CD4-positive, alpha-beta T cell treated with Interleukin-17A for 1 hour (primary cell): Measurements from ENCODE around the gene BNIP5.

Experiments used
- DNase-seq: peaks from one replicate; pipeline ENCODE4 v3.0.0-alpha.2; 2020

BNIP5 gene

DNA sequence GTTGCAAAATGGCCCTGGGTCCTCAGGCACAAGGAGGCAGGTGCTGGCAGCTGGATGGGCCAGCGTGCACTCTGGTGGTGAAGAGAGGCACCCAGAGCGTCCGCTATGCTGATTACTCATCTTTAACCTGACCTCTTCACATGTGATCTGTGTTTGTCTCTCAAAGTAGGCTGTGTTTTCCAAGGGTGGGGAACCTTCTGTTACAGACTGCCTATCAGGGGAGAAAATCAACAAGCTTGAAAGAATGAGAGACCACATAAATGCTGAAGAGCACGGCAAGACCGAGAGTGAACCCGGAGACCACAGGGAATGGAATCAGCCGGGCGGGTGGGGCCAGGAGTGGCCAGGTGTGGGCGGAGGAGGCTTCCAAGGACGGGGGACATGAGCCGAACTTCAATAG, 16.2 kb downstream of the BNIP5 start:
- no peak for DNase-seq

DNA sequence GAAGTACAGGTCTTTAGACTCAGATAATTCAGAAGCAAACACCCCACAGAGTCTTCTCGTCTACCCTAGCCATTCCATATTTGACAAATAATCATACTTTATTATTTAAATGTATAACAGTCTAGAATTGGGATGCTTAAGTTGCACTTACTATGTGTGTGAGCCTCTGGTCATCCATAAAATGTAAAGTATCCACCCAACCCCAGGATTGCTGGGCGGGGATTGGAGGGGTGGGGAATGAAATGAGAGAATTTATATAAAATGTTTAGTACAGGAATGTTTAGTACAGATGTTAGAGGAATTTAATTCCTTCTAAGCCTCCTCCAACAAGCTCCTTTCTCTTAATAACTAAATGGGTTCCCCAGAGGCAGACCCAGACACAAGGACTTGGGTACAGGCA, 16.9 kb downstream of the BNIP5 start:
- no peak for DNase-seq

DNA sequence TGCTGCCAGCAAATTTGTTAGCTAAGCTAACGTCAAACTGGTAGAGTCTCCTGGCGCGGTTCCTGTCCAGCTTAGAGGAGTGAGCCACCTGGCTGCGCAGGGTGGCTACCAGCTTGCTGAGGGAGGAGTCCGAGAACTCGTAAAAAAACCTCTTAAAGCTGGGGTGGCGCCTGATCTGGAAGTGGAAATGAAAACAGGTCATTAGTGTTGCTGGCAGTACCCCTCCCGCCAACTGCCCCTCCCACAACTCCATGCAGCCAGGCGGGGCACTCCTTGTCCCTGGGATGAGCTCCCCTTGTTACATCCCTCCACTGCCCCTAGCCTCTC, 17.3 kb downstream of the BNIP5 start:
- no peak for DNase-seq

DNA sequence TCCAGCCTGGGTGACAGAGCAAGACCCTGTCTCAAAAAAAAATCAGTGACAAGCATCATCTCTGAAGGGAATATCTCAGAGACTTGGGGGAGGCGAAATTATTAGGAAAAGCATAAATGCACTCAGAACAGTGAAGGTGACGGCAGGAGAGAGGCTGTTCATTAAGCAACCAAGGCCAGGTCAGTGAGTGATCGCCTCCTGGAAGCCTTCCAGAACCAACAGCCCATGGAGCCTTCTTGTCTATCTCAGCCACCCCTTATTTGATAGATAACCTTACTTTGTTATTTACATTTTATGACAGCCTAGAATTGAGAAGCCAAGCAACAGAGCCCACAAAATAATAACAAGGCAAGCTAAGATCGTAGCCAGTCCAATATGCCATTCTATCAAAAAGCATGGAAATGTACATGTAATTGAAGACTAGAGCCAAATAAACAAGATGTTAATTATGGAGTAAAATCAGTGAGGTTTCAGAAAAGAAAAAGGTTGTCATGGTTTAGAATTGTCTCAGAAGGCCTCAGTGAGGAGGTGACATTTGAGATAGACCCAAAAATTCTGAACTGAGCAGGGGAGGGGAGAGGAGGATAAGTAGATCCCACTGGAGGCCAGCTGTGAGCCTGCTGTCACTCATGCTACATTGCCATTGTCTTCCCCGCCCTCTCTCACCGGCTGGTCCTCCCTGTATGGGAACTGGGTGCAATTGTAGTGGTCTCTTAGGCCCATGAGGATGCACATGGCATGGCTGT, 17.8 kb downstream of the BNIP5 start:
- DNase-seq = no peak

DNA sequence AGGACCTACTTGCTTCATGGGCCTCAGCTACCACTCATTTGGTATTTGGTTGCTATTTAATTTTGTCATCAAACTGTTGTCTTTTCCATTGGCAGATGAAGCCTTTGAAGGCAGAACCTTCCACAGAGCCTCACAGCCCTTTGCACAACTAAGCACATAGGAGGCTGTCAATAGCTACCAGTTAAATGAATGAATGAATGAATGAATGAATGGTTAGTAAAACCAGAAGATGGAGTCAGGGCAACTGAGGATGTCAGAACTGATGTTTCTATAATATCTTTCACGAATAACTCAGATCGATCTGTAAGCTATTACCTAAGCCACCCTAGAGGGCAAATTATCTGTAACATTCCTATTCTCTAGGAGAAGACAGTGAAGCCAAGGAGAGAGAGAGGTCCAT, 19.1 kb downstream of the BNIP5 start:
- DNase-seq = no peak

DNA sequence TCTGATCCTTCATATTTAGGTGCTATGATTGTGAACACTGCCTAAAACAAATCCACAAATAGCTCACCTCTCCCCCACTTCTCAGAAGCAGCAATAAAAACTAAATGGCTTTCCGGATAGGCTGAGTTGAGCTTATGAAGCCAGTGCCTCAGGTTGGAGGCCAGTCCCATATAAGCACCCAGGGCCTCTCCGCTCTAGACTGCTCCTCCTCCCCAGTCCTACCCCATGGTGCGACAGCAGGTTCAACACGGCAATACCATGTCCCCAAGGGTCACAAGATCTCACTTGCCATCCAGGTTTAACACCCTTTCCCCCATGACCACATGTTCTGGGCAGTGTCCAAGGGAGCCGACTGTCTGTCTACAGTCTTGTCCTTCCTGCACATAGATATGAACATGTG, 20.8 kb downstream of the BNIP5 start:
- DNase-seq = no peak

DNA sequence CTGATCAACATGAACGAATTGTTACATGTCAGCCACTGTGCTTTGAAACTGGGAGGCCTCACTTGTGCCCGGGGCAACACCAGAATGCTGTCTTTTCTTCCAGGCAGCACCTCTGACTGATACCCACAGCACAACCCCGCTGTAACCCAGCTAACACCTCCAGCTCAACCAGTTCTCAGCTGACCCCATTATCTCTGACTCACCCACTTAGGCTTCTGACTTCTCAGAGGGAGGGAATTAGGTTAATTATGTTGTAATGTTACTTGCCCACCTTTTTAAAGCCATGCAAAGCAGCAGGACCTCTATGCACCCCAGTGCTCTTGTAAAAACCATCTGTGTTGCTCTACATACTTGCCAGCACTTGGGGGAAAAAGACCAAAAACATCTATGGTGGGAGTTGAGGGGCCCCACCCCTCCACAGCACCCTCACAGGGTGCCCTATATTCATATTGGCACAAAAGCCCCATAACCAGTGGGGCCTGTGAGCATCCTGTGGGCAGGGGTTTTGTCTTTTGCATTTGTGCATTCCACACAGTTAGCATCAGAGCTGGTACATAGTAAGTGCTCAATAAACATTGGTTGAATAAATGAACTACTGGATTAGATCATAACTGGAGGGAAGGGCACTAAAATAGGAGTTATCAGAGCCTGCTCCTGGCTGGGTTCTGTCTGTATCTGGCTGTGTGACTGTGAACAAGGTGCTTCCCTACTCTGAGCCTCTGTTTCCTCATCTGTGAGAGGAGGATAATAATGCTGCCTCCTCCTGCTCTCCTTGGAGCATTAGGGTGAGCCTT, 22.3 kb downstream of the BNIP5 start:
- DNase-seq = no peak

DNA sequence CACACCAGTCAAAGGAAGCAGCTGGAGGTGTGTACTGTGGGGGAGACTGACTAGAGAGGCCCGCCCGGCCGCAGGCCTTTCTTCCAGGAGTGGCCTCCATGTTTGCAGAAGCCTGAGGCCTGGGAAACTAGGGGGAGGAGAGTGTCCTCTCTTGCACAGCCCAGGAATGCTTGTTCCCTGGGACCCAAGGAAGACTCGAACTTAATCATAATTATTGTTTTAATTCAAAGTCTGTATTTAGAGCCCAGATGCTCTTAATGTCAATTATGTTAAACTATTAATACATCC, 23.1 kb downstream of the BNIP5 start:
- no peak for DNase-seq

DNA sequence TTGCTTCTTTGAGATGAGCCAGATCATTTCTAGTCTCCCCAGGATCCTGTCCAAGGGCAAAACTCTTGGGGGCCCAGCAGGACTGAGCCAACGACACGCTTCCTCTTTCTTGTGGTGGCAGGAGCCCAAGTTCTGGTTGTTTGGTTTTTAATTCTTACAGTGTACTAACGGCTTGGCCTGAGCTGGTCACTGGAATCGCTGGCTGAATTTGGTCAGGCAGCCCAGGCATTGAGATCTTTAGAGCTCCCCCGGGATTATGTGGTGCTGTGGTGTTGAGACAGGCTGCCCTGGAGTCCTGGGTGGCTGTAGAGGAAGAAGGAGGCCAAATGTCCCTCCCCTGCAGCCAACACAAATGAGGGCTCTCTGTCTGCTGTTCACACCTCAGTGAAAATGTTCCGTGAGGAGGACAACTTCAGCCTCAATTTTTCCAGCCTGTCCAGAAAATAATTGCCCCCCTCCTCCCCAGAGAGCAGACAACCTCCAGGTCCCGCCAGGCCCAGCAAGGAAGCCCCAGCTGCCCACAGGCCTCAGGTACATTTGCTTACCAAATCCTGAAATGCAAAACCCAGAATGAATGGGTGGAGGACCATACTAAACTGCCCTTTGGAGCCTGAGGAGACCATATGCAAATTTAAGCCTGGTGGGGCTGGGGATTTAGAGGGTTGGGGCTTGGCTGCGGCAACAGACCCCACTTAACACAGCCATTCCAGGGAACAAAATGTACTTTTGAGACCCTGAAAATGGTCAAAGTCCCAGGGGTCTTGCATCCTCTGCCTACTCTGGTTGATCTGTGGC, 23.6 kb downstream of the BNIP5 start:
- DNase-seq = no peak

DNA sequence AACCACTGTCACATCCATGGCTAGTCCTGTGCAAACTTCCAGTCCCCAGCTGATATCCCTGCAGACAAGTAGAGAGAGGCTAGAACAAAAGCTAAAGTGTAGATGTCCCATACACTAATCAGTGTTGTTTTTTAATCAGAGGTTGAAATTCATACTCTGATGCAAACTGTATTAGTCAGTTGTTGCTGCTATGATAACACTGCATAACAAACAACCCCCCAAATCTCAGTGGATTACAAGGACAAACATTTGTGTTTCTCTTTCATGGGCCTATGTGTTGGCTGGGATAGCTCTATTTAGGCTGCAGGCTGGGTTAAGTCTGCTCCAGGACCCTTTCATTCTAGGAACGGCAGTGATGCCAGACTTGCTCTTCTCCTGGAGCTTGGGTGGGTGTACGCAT, 26.8 kb downstream of the BNIP5 start:
- DNase-seq = no peak

DNA sequence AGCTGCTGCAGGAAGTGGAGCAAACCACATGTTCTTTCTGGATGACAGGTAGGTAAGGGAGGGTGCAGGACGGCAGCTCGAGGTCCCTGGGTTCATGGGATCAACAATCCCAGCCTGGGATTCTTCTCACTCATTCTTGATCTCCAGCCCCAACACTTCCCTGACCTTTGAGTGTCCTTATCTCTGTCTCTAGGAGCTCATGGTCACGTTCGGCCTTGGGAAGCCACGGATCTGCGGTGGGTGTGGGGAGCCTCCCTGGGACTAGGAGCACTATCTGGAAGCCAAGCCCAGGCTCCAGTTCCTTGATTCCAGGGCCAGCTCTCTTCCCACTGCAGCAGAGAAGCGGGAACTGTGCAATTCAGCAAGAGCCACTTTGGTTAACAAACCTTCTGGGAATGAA, 27.5 kb downstream of the BNIP5 start:
- no peak for DNase-seq

DNA sequence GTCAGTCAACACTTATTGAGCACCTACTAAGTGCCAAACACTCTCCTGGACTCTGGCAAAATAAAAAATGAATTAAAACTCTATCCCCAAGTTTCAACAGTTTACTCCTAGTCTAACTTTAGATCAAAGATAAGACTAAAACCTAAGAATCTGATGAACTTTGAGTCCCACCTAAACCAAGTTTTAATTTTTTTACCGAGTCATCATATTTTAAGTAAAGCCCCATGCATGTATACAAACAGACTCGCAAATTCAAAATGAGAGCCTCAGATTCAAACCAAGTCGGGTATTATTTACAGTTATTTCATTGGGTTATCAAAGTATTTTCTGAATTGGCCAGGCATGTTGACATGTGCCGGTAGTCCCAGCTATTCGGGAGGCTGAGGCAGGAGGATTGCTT, 28.2 kb downstream of the BNIP5 start:
- DNase-seq = no peak

DNA sequence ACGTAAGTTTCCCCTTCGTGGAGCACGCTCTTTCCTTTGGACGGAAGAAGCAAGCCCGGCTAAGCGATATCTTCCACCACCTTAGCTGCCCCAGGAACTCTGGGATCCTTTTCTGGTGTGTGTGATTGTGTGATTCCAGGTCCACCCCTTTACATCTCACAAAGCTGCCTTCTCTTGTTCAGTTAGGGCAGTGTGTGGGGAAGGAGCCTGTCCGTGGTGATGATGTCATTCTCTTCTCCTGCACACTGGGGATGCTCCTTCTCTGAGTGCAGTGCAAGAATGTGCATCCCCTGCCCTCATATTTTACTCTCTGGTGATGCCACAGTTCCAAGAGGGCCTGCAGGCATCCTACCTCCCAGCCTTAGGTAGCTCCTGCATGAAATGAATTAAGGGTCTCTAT, 30.3 kb downstream of the BNIP5 start:
- DNase-seq = no peak

DNA sequence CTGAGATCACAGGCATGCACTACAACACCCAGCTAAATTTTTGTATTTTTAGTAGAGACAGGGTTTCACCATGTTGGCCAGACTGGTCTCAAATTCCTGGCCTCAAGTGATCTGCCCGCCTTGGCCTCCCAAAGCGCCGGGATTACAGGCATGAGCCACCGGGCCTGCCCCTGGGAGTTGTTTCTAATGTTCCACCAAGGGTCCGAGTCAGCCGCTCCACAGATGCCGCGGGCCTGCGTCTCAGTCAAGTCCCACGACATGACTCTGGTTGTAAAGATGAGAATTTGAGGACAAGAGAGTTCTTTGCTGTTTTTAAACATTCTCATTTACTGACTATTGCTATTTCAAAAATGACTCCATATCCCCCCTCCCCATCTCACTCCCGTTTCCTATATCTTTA, 30.8 kb downstream of the BNIP5 start:
- DNase-seq = no peak

DNA sequence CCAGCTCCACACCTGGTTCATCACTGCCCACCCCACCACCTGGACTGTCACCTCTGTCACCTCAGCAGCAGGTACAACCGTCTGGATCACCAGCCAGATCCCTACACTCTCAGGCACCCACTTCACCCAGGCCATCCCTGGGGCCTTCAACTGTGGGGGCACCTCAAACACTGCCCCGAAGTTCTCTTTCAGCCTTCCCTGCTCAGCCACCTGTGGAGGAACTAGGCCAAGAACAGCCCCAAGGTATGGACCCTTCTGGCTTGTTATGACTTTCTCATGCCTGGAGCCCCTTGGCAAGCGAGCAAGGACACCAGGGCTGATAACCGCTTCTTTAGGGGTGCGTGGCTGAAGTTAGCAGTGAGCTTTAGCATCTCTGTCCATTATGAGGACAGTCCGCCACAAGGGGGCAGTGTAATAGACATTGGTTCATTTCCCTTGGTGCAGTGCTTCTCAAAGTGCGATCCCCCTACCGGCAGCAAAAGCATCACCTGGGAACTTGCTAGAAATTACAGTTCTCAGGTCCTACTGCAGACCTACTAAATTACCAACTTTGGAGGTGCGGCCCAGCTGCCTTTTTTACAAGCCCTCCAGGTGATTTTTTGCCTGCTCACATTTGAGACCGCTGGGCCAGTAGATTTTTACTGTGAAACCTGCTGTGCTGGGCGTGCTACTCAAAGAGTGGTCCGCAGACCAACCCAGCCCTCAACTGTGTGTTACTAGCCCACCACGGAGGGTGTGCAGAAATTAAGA, 34.3 kb downstream of the BNIP5 start:
- DNase-seq = peak; percentile 94

DNA sequence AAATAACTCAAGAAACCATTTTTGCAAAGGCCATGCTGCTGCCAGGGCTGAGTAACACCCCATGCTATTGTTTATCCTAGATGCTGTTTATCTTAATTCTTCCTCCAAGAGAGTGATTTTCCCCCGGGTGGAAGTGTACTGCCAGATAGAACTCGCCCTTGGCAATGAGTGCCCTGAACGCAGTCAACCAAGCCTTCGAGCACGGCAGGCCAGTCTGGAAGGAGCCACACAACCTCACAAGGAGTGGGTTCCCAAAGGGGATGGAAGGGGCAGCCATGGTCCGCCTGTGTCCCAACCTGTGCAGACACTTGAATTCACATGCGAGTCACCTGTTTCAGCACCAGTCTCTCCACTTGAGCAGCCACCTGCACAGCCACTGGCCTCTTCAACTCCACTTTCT, 34.9 kb downstream of the BNIP5 start:
- DNase-seq = no peak

DNA sequence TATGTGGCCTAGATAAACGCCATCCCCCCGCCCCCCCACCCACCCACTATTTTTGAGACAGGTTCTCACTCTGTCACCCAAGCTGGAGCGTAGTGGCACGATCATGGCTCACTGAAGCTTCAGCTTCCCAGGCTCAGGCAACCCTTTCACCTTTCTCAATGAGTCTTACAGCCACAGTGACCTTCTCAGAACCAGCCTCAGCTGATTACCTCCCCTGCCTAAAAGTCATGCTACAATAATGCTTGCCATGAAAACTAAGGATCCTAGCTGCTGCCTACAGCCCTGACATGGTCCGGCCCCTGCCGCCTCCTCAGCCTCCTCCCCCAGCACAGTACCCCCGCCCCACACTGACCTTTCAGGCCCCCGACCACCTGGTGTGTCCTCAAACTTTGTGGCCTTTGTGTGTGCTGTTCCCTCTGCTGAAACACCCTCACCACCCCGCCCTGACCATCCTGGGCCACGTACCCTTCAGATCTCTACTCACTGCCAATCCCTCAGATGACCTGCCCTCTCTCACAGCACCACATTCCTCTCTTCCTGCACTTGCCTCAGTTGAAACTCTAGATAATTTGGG, 35.5 kb downstream of the BNIP5 start:
- no peak for DNase-seq

DNA sequence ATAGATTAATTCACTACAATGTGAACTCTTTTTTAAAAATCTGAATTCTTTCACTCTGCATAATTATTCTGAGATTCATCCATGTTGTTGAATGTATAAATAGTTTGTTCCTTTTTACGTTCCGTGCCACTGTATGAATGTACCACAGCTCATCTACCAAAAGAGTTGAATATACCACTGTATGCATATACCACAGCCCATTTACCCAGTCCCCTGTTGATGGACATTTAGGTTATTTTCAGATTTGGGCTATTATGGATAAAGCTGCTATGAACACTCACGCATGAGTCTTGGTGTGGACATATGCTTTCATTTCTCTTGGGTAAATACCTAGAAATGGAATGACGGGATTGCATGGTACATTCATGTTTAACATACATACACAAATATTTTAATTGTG, 38.7 kb downstream of the BNIP5 start:
- DNase-seq = no peak

DNA sequence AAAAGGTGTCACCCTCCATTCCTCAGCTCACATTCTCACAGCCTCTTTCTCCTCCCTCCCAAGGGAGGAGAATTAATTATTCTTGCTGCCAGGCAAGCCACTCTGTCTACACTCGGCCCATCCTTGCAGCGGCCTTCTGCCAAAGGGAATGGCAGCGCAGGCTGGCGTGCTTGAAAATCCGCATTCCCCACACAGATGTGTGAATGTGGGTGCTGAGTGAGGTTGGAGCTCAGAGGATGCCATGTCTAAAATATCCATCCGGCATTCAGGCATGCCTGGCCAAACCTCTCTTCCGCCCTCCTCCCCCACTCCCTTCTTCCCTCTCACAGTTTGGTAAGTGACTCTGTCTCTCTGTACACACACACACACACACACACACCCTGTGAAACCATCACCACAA, 39.2 kb downstream of the BNIP5 start:
- DNase-seq = no peak

DNA sequence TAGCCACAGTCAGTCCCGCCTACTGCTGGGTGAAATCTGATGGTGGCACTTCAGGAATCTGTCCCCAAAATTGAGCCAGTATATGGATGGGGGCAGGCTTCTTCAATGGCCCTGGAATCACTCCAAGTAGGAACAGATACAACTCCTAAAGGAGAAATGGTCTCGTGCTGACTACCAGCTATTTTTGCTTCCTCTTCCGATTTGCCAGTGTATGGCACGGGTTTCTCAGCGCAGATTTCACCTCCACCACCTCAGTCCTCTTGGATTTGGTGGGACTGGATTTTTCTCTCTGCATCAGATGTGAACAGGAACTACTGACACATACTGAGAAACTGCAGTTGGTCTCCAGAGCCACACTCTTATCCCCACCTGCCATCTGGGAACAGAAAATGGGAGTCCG, 39.6 kb downstream of the BNIP5 start:
- no peak for DNase-seq

DNA sequence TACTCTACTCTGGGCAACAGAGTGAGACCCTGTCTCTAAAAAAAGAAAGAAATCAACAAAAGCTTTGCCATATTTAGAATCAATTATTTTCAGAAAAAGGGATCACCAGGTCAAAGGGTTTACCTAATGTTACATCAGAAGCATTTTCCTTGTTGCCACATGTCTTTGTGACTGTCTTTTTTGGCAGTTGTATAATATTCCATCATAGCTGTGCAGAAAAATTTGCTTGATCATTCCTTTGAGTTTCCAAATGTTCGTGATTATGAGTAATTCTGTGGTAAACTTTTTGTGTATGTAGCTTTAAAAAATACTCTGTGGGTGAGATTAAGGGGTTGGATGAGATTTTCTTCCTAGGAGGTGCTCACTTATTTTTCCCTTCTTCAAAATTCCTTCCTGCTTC, 40.4 kb downstream of the BNIP5 start:
- DNase-seq = no peak

DNA sequence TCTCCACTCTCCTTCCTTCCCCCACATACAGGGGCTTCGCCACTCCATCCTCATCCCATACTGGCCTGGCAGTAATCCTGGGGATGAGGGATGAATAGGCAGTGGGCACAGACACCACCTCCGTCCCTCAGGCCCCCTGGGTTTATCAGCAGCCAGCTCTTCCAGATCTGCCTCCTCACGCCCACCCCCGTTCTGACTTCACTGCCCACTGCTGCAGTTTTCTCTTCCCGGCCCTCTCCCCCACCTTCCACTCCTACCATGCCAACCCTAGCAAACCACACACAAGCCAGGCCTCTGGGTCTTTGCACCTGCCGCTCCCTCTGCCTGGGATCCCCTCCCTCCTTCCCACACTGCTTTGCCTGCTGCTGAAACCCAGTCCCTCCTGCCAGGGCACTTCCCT, 44.5 kb downstream of the BNIP5 start:
- no peak for DNase-seq
